ENCODE results near the gene CELF5.

DNA sequence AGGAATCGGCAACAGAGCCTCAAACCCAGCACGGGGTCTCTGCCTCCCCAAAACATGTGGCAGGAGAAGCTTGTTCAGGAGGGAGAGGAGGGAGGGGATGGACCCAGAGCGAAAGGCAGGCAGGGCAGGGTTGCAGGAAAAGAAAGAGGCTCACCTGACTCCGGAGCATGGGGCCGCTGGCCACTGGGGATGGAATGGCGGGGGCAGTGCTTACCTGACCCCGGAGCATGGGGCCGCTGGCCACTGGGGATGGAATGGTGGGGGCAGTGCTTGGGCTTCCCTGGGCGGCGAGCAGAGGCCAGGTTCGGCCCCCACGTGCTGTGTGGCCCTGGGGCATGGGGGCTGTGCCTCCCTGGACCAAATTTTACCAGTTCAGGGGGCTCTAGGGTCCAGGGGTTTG is 13.3 kb upstream of the CELF5 start:
- TF ChIP-seq ELF1 (IDR thresholded peaks at IDR 0.05; ENCODE audit: borderline replicate concordance, low read depth) (no peak), POLR2AphosphoS5 (IDR thresholded peaks at IDR 0.05; ENCODE audit: low read depth, low read length) (no peak; the same call in 1 of the 2 replicates), EZH2 (IDR thresholded peaks at IDR 0.05) (no peak)
- TF ChIP-seq, protein P1, sequence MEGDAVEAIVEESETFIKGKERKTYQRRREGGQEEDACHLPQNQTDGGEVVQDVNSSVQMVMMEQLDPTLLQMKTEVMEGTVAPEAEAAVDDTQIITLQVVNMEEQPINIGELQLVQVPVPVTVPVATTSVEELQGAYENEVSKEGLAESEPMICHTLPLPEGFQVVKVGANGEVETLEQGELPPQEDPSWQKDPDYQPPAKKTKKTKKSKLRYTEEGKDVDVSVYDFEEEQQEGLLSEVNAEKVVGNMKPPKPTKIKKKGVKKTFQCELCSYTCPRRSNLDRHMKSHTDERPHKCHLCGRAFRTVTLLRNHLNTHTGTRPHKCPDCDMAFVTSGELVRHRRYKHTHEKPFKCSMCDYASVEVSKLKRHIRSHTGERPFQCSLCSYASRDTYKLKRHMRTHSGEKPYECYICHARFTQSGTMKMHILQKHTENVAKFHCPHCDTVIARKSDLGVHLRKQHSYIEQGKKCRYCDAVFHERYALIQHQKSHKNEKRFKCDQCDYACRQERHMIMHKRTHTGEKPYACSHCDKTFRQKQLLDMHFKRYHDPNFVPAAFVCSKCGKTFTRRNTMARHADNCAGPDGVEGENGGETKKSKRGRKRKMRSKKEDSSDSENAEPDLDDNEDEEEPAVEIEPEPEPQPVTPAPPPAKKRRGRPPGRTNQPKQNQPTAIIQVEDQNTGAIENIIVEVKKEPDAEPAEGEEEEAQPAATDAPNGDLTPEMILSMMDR (IDR thresholded peaks at IDR 0.05 in 2 of 3, conservative IDR thresholded peaks at IDR 0.05 in 1 of 3; ENCODE audit: borderline replicate concordance in 1 of 3, insufficient read depth in 1 of 3, low read depth in 2 of 3, low read length in 2 of 3): no peak

All from HCT116 (cell line).